ENCODE results near the gene STXBP1. TPM values are rescaled to one million over a fixed set of nuclear protein-coding genes. Genes with fewer than 3 reads are reported as not detected.

STXBP1 gene
- total and polyA plus RNA-seq, 9 of the 15 experiments (the other 6 are each of a cell fraction or from before 2014, with no cell fraction given): 4.6 to 35.1 (median 9.7) TPM

- no peak for TF ChIP-seq MGA (IDR thresholded peaks at IDR 0.05)
- TF ChIP-seq NR2C2 (CRISPR knock-in tag; IDR thresholded peaks at IDR 0.05): no peak
- TF ChIP-seq NR2C2 (tag; IDR thresholded peaks at IDR 0.05): no peak
- no peak for TF ChIP-seq MCM2 (IDR thresholded peaks at IDR 0.05; ENCODE audit: low read depth)
- TF ChIP-seq SFPQ (IDR thresholded peaks at IDR 0.05; ENCODE audit: low read depth, low read length): no peak
- no peak for TF ChIP-seq ZNF140 (CRISPR knock-in tag; IDR thresholded peaks at IDR 0.05)
- TF ChIP-seq RFX7 (CRISPR knock-in tag; IDR thresholded peaks at IDR 0.05): no peak
- peak; percentile 97 for TF ChIP-seq VEZF1 (CRISPR knock-in tag; IDR thresholded peaks at IDR 0.05)
- no peak for TF ChIP-seq ZNF436 (CRISPR knock-in tag; IDR thresholded peaks at IDR 0.05)
- no peak for TF ChIP-seq USF2 (CRISPR knock-in tag; IDR thresholded peaks at IDR 0.05)
Observed at GRCh38 chr9:127568971-127569885, 42.8 kb upstream of the STXBP1 start (continued).

All from K562 (cell line).